Measurements from ENCODE around the gene BLCAP.

The BLCAP gene

DNA sequence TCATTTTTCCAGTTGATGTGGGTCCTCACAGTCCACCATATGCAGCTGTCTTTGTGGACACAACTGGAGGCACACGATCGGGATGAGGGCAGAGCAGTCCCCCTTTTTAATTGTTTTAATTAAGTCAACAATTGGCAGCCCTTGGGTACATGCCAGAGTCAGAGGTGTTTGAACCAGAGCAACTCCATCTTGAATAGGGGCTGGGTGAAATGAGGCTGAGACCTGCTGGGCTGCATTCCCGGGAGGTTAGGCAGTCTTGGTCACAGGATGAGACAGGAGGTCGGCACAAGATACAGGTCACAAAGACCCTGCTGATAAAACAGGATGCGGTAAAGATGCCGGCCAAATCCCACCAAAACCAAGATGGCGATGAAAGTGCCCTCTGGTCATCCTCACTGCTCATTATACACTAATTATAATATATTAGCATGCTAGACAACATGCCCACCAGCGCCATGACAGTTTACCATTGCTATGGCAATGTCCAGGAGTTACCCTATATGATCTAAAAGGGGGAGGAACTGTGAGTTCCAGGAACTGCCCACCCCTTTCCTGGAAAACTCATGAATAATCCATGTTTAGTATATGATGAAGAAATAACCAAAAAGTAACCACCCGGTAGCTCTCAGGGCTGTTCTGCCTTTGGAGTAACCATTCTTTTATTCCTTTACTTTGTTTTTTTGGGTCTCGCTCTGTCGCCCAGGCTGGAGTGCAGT lies 31.8 kb upstream of the BLCAP start:
- Histone ChIP-seq H3K9me3 (ENCODE audit: control insufficient read depth, insufficient read depth, low read depth, low read length) (no peaks in the 10 kb centered on the region), H3K36me3 (ENCODE audit: control insufficient read depth in 2 of 2, insufficient read depth in 1 of 2, low read length in 2 of 2) (no peaks in the 10 kb centered on the region), H3K4me3 (ENCODE audit: low read depth, low read length) (no peak overlapping the region), H3K27ac (ENCODE audit: extremely low read depth, low read depth, low read length) (no peak overlapping the region), H3K4me1 (ENCODE audit: control insufficient read depth, insufficient read depth, low read length) (no peaks in the 10 kb centered on the region)
- ChIA-PET POLR2A (no interaction called here), CTCF (interaction anchor here (0.7 to 0.9 kb wide), 2 partner anchors 175 to 222 kb away, joined by 3 read pairs; no protein-coding TSS in a partner anchor)
- TF ChIP-seq, protein P1, sequence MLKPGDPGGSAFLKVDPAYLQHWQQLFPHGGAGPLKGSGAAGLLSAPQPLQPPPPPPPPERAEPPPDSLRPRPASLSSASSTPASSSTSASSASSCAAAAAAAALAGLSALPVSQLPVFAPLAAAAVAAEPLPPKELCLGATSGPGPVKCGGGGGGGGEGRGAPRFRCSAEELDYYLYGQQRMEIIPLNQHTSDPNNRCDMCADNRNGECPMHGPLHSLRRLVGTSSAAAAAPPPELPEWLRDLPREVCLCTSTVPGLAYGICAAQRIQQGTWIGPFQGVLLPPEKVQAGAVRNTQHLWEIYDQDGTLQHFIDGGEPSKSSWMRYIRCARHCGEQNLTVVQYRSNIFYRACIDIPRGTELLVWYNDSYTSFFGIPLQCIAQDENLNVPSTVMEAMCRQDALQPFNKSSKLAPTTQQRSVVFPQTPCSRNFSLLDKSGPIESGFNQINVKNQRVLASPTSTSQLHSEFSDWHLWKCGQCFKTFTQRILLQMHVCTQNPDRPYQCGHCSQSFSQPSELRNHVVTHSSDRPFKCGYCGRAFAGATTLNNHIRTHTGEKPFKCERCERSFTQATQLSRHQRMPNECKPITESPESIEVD (tag by site-specific recombination; IDR thresholded peaks at IDR 0.05) = no peak
- TF ChIP-seq ZNF426 (tag by site-specific recombination; IDR thresholded peaks at IDR 0.05) (no peak), SP2 (tag by site-specific recombination; IDR thresholded peaks at IDR 0.05) (no peak), ZNF10 (tag by site-specific recombination; IDR thresholded peaks at IDR 0.05) (no peak)

DNA sequence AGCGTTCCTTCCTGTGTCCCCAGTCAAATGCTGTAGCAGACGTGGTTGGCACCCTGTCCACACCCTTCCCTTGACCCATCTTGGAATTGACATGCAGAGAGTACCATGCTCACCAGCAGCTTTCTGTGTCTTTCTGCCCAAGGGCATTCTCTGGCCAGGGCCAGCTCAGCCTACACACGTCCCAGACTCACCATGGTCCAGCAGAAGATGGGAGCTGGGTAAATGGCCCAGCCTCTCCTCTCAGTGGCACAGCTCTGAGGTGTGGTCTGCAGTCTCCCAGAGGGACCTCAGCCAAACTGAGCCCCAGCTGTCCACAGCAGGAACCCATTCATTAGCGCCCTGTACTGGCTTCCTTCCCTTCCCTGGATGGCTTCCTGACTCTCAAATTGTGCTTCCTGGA lies 31.1 kb upstream of the BLCAP start:
- no peaks in the 10 kb centered on the region for H3K9me3 ChIP-seq (ENCODE audit: control insufficient read depth, insufficient read depth, low read depth, low read length)
- TF ChIP-seq MZF1 (tag by site-specific recombination; IDR thresholded peaks at IDR 0.05; ENCODE audit: borderline replicate concordance) (no peak), ZNF24 (tag by site-specific recombination; IDR thresholded peaks at IDR 0.05) (no peak), ZNF560 (tag by site-specific recombination; IDR thresholded peaks at IDR 0.05; ENCODE audit: borderline replicate concordance) (no peak), ZNF132 (tag by site-specific recombination; IDR thresholded peaks at IDR 0.05; ENCODE audit: borderline replicate concordance) (no peak), ZNF426 (tag by site-specific recombination; IDR thresholded peaks at IDR 0.05) (no peak), YY1 (tag by site-specific recombination; IDR thresholded peaks at IDR 0.05) (no peak), ZNF19 (tag by site-specific recombination; IDR thresholded peaks at IDR 0.05; ENCODE audit: low read depth) (no peak), ZNF423 (tag by site-specific recombination; IDR thresholded peaks at IDR 0.05) (no peak)
- TF ChIP-seq, protein P2, sequence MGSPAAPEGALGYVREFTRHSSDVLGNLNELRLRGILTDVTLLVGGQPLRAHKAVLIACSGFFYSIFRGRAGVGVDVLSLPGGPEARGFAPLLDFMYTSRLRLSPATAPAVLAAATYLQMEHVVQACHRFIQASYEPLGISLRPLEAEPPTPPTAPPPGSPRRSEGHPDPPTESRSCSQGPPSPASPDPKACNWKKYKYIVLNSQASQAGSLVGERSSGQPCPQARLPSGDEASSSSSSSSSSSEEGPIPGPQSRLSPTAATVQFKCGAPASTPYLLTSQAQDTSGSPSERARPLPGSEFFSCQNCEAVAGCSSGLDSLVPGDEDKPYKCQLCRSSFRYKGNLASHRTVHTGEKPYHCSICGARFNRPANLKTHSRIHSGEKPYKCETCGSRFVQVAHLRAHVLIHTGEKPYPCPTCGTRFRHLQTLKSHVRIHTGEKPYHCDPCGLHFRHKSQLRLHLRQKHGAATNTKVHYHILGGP (tag by site-specific recombination; IDR thresholded peaks at IDR 0.05) = no peak
- TF ChIP-seq, protein P3, sequence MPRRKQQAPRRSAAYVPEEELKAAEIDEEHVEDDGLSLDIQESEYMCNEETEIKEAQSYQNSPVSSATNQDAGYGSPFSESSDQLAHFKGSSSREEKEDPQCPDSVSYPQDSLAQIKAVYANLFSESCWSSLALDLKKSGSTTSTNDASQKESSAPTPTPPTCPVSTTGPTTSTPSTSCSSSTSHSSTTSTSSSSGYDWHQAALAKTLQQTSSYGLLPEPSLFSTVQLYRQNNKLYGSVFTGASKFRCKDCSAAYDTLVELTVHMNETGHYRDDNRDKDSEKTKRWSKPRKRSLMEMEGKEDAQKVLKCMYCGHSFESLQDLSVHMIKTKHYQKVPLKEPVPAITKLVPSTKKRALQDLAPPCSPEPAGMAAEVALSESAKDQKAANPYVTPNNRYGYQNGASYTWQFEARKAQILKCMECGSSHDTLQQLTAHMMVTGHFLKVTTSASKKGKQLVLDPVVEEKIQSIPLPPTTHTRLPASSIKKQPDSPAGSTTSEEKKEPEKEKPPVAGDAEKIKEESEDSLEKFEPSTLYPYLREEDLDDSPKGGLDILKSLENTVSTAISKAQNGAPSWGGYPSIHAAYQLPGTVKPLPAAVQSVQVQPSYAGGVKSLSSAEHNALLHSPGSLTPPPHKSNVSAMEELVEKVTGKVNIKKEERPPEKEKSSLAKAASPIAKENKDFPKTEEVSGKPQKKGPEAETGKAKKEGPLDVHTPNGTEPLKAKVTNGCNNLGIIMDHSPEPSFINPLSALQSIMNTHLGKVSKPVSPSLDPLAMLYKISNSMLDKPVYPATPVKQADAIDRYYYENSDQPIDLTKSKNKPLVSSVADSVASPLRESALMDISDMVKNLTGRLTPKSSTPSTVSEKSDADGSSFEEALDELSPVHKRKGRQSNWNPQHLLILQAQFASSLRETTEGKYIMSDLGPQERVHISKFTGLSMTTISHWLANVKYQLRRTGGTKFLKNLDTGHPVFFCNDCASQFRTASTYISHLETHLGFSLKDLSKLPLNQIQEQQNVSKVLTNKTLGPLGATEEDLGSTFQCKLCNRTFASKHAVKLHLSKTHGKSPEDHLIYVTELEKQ (tag by site-specific recombination; IDR thresholded peaks at IDR 0.05; ENCODE audit: borderline replicate concordance) = no peak
- TF ChIP-seq, protein P4, sequence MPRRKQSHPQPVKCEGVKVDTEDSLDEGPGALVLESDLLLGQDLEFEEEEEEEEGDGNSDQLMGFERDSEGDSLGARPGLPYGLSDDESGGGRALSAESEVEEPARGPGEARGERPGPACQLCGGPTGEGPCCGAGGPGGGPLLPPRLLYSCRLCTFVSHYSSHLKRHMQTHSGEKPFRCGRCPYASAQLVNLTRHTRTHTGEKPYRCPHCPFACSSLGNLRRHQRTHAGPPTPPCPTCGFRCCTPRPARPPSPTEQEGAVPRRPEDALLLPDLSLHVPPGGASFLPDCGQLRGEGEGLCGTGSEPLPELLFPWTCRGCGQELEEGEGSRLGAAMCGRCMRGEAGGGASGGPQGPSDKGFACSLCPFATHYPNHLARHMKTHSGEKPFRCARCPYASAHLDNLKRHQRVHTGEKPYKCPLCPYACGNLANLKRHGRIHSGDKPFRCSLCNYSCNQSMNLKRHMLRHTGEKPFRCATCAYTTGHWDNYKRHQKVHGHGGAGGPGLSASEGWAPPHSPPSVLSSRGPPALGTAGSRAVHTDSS (tag by site-specific recombination; IDR thresholded peaks at IDR 0.05) = no peak
- H3K4me1 ChIP-seq (ENCODE audit: control insufficient read depth, insufficient read depth, low read length) = no peaks in the 10 kb centered on the region
- no peak overlapping the region for H3K27ac ChIP-seq (ENCODE audit: extremely low read depth, low read depth, low read length)
- no peak overlapping the region for H3K4me3 ChIP-seq (ENCODE audit: low read depth, low read length)
- no peaks in the 10 kb centered on the region for H3K36me3 ChIP-seq (ENCODE audit: control insufficient read depth in 2 of 2, insufficient read depth in 1 of 2, low read length in 2 of 2)
- POLR2A ChIA-PET = no interaction called here
- CTCF ChIA-PET = interaction anchor here (0.9 kb wide), 1 partner anchor 176 kb away, joined by 3 read pairs; no protein-coding TSS in a partner anchor

All from HEK293 (cell line).